Activated CD8-positive, alpha-beta memory T cell treated with anti-CD3 and anti-CD28 coated beads, Interleukin-2, amount 50 U/mL, for 24 hours (primary cell): Measurements from ENCODE around the gene GSAP.
"Not testable (repeated sequence)": the region's sequence is repeated elsewhere in the genome, so short reads cannot be mapped to it uniquely, and the experiment has no call there.

Source experiments
- DNase-seq: peaks from one replicate; pipeline ENCODE4 v3.0.0-alpha.2; 2020; ENCODE audit errors: extremely low read depth

Gene GSAP

GRCh38 chr7:77415823-77416620 is at the start of gene GSAP:
TSS of gene GSAP (minus strand) at chr7:77416349. CDS start at chr7:77416321, 28 bp downstream.
- no peak for DNase-seq

GRCh38 chr7:77465256-77465655 is 49.1 kb upstream of the GSAP start:
- no peak for DNase-seq

- DNase-seq: no peak
Observed at GRCh38 chr7:77464589-77464988, 48.4 kb upstream of the GSAP start.

- not testable (repeated sequence) for DNase-seq
Observed at GRCh38 chr7:77463632-77464031, 47.5 kb upstream of the GSAP start.

GRCh38 chr7:77461842-77462241 is 45.7 kb upstream of the GSAP start:
- DNase-seq: no peak

GRCh38 chr7:77461246-77461645 is 45.1 kb upstream of the GSAP start:
- DNase-seq: no peak

- no peak for DNase-seq
Observed at GRCh38 chr7:77460057-77460486, 43.9 kb upstream of the GSAP start.

- DNase-seq: no peak
Observed at GRCh38 chr7:77459311-77459726, 43.2 kb upstream of the GSAP start.

GRCh38 chr7:77458786-77459185 is 42.6 kb upstream of the GSAP start:
- DNase-seq: no peak

- no peak for DNase-seq
Observed at GRCh38 chr7:77457779-77458178, 41.6 kb upstream of the GSAP start.

- DNase-seq: no peak
Observed at GRCh38 chr7:77456696-77457095, 40.5 kb upstream of the GSAP start.

- DNase-seq: no peak
Observed at GRCh38 chr7:77455321-77455720, 39.2 kb upstream of the GSAP start.

- no peak for DNase-seq
Observed at GRCh38 chr7:77454802-77455201, 38.7 kb upstream of the GSAP start.

GRCh38 chr7:77453531-77453930 is 37.4 kb upstream of the GSAP start:
- no peak for DNase-seq

- DNase-seq: not testable (repeated sequence)
Observed at GRCh38 chr7:77451950-77452349, 35.8 kb upstream of the GSAP start.

- no peak for DNase-seq
Observed at GRCh38 chr7:77450613-77451012, 34.5 kb upstream of the GSAP start.

- DNase-seq: no peak
Observed at GRCh38 chr7:77450054-77450453, 33.9 kb upstream of the GSAP start.

GRCh38 chr7:77447616-77448015 is 31.5 kb upstream of the GSAP start:
- DNase-seq: no peak

- DNase-seq: no peak
Observed at GRCh38 chr7:77444123-77444522, 28.0 kb upstream of the GSAP start.

GRCh38 chr7:77443042-77443441 is 26.9 kb upstream of the GSAP start:
- DNase-seq: no peak

GRCh38 chr7:77442636-77443035 is 26.5 kb upstream of the GSAP start:
- DNase-seq: no peak

GRCh38 chr7:77441046-77441445 is 24.9 kb upstream of the GSAP start:
- no peak for DNase-seq

GRCh38 chr7:77439572-77439971 is 23.4 kb upstream of the GSAP start:
- DNase-seq: no peak

- no peak for DNase-seq
Observed at GRCh38 chr7:77438131-77438530, 22.0 kb upstream of the GSAP start.
